Vagina (tissue), 2 donors: ENCODE measurements around the gene NOL4L. TPM values are rescaled to one million over a fixed set of nuclear protein-coding genes. Genes with fewer than 3 reads are reported as not detected.
"Not testable (repeated sequence)": the region's sequence is repeated elsewhere in the genome, so short reads cannot be mapped to it uniquely, and the experiment has no call there.

Source experiments
- DNase-seq, 2 donors: peaks; one replicate each; pipeline ENCODE4 v3.0.0-alpha.2; 2017; ENCODE audit errors: extremely low spot score in 2 of 2
- H3K27ac ChIP-seq: fragments of 200-600 bp; sonication (generic); one replicate; pipeline ENCODE4 v1.5.1; 2019
- H3K27me3 ChIP-seq: fragments of 200-600 bp; sonication (generic); one replicate; pipeline ENCODE4 v1.5.1; 2019
- H3K36me3 ChIP-seq, 2 donors: fragments of 200-600 bp; sonication (generic); one replicate each; pipeline ENCODE4 v1.5.1; 2017 to 2019
- H3K4me1 ChIP-seq: fragments of 200-600 bp; sonication (generic); one replicate; pipeline ENCODE4 v1.5.1; 2019
- H3K4me3 ChIP-seq, 2 donors: fragments of 200-600 bp; sonication (generic); 1 replicate in 1 of 2; 2 replicates in 1 of 2; pipeline ENCODE4 v1.5.1; 2016 to 2019
- H3K9me3 ChIP-seq: fragments of 200-600 bp; sonication (generic); one replicate; pipeline ENCODE4 v1.5.1; 2019
- POLR2A ChIP-seq, 2 donors: fragments of 450-650 bp; IDR thresholded peaks; one replicate each; pipeline ENCODE4 v1.6.1; 2017; ENCODE audit warnings: antibody characterized with exemption in 2 of 2, mild to moderate bottlenecking in 2 of 2, moderate library complexity in 2 of 2
- POLR2AphosphoS5 ChIP-seq, 2 donors: sonication (generic); formaldehyde crosslinking; IDR thresholded peaks; one replicate each; pipeline ENCODE4 v1.9.0; 2017; ENCODE audit warnings: antibody characterized with exemption in 2 of 2, mild to moderate bottlenecking in 2 of 2, low read depth in 1 of 2; ENCODE audit not compliant: insufficient read depth in 1 of 2
- intact Hi-C: fragments of 100-400 bp; cut with DNase I; formaldehyde crosslinking; loops from one replicate; pipeline ENCODE4 v1.15.1; 2023
- total RNA-seq: library from RNA; depleted of rRNA; stranded (reverse); fragments of >200 nt; gene quantifications from one replicate; pipeline ENCODE4 v1.2.3, GENCODE V29; 2016
- TF ChIP-seq, protein P1 (sequence below), 3 experiments: fragments of 450-650 bp in 2 of 3; fragments of 200-600 bp in 1 of 3; sonication (generic) in 1 of 3; IDR thresholded peaks; one replicate each; pipeline ENCODE4 v1.5.1; 2017 to 2019; ENCODE audit warnings: antibody characterized with exemption in 3 of 3, mild to moderate bottlenecking in 2 of 3, moderate library complexity in 2 of 3

The NOL4L gene
- total RNA-seq, 1 donor from 2014 or later = 17.9 TPM

DNA sequence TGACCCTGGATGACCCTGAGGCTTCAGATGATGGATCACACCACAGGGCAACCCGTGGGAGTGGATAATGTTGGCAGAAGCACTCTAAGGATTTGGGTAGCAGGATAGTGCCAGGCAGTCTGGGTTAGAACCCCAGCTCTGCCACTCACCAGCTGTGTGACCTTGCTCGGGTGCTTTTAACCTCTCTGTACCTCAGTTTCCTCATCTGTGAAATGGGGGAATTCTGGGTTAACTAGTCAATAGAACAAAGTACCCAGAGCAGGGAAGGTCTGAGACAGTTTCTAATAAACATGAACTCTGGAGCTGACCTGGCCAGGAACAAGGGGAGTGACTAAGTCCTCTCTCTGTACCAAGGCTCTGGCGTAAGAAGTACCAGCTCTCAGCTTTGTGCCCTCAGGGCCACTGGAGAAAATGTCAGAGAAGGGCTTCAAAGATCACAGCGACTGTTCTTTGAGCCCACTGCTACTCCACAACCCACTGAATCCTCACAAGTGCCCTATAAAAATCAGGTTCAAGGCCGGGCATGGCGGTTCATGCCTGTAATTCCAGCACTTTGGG lies 14.7 kb upstream of the NOL4L start:
- no peak overlapping the region for H3K4me3 ChIP-seq
- H3K9me3 ChIP-seq = no peaks in the 10 kb centered on the region
- intact Hi-C loops = no loop called here
- H3K27me3 ChIP-seq = no peaks in the 10 kb centered on the region
- H3K4me1 ChIP-seq = no peaks in the 10 kb centered on the region
- TF ChIP-seq, protein P1, sequence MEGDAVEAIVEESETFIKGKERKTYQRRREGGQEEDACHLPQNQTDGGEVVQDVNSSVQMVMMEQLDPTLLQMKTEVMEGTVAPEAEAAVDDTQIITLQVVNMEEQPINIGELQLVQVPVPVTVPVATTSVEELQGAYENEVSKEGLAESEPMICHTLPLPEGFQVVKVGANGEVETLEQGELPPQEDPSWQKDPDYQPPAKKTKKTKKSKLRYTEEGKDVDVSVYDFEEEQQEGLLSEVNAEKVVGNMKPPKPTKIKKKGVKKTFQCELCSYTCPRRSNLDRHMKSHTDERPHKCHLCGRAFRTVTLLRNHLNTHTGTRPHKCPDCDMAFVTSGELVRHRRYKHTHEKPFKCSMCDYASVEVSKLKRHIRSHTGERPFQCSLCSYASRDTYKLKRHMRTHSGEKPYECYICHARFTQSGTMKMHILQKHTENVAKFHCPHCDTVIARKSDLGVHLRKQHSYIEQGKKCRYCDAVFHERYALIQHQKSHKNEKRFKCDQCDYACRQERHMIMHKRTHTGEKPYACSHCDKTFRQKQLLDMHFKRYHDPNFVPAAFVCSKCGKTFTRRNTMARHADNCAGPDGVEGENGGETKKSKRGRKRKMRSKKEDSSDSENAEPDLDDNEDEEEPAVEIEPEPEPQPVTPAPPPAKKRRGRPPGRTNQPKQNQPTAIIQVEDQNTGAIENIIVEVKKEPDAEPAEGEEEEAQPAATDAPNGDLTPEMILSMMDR (IDR thresholded peaks at IDR 0.05) = no peak
- no peak for TF ChIP-seq POLR2AphosphoS5 (IDR thresholded peaks at IDR 0.05; ENCODE audit: insufficient read depth in 1 of 2, low read depth in 1 of 2)
- no peak for TF ChIP-seq POLR2A (IDR thresholded peaks at IDR 0.05)
- no peaks in the 10 kb centered on the region for H3K36me3 ChIP-seq
- no peak overlapping the region for H3K27ac ChIP-seq
- no peak for DNase-seq

DNA sequence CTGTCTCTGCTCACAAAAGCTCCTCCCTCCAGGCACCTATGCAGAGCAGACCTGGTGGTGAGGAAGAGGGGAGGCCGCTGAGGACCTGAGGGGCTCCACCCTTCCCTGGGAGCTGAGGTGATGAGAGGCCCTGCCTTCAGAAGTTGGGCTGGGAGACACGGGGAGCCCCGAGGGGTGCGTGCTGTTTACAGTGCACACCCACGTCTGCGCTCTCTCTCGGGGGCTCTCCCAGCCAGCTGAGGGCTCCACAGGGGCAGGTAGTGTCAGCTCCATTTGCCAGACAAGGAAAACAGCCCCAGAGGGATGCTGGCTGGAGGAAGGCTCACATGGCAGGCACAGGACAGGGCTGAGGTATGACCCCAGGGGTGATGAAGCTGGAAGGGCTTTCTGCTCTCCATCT lies 13.5 kb upstream of the NOL4L start:
- DNase-seq = no peak
- no peaks in the 10 kb centered on the region for H3K9me3 ChIP-seq
- no peak overlapping the region for H3K27ac ChIP-seq
- no peaks in the 10 kb centered on the region for H3K4me1 ChIP-seq
- no peaks in the 10 kb centered on the region for H3K27me3 ChIP-seq
- H3K36me3 ChIP-seq = no peaks in the 10 kb centered on the region
- H3K4me3 ChIP-seq = no peak overlapping the region
- intact Hi-C loops = no loop called here
- TF ChIP-seq POLR2AphosphoS5 (IDR thresholded peaks at IDR 0.05; ENCODE audit: insufficient read depth in 1 of 2, low read depth in 1 of 2) = no peak
- TF ChIP-seq, protein P1 (IDR thresholded peaks at IDR 0.05) = no peak
- TF ChIP-seq POLR2A (IDR thresholded peaks at IDR 0.05) = no peak

DNA sequence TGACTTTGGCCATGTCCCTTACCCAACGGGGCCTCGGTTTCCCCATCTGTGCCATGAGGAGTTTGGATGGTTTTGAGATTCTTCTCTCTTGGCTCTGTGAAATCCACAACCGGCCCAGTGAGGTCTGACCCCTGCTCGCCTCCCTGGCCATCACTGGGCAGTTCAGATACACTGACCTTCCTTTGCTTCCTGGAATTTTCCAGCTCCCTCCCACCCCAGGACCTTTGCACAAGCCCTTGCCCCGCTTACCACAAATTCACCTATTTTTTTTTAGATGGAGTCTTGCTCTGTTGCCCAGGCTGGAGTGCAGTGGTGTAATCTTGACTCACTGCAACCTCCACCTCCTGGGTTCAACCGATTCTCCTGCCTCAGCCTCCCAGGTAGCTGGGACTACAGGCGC lies 12.6 kb upstream of the NOL4L start:
- Histone ChIP-seq H3K9me3 (no peaks in the 10 kb centered on the region), H3K27me3 (no peaks in the 10 kb centered on the region), H3K4me3 (no peak overlapping the region), H3K4me1 (no peaks in the 10 kb centered on the region), H3K36me3 (no peaks in the 10 kb centered on the region), H3K27ac (no peak overlapping the region)
- no peak for DNase-seq
- no peak for TF ChIP-seq POLR2A (IDR thresholded peaks at IDR 0.05)
- TF ChIP-seq POLR2AphosphoS5 (IDR thresholded peaks at IDR 0.05; ENCODE audit: insufficient read depth in 1 of 2, low read depth in 1 of 2) = no peak
- TF ChIP-seq, protein P1 (IDR thresholded peaks at IDR 0.05) = no peak
- intact Hi-C loops = no loop called here

DNA sequence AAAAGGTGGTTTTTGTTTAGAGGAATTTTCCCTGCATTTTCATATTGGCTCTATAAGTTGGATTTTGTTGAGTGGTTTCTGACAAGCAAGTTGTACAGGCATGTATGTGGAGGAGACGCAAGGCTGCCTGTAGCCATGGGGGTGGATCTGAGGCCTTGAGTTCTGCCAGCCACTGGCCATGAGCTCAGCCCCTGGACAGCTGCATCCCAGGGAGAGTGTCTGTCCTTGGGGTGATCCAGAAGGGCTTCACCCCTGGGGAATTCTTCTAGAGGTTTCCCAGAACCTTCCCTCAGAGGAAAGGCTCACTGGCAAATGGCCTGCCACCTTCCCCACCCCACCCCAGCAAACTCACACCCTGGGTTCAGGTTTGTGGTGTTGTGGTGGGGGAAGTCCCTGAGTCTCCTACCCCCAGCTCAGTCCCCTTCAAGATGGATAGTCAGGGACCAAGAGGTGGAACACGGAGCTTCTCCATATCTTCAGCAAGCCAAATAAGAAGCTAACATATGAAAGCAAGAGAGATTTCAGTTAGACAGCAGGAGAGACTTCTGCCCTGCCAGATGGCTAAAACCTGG lies 11.6 kb upstream of the NOL4L start:
- Histone ChIP-seq H3K27ac (no peak overlapping the region), H3K9me3 (no peaks in the 10 kb centered on the region), H3K36me3 (no peaks in the 10 kb centered on the region), H3K4me3 (no peak overlapping the region), H3K4me1 (no peaks in the 10 kb centered on the region), H3K27me3 (no peaks in the 10 kb centered on the region)
- no peak for DNase-seq
- TF ChIP-seq, protein P1 (IDR thresholded peaks at IDR 0.05) = no peak
- TF ChIP-seq POLR2A (IDR thresholded peaks at IDR 0.05) (no peak), POLR2AphosphoS5 (IDR thresholded peaks at IDR 0.05; ENCODE audit: insufficient read depth in 1 of 2, low read depth in 1 of 2) (no peak)
- intact Hi-C loops = no loop called here

DNA sequence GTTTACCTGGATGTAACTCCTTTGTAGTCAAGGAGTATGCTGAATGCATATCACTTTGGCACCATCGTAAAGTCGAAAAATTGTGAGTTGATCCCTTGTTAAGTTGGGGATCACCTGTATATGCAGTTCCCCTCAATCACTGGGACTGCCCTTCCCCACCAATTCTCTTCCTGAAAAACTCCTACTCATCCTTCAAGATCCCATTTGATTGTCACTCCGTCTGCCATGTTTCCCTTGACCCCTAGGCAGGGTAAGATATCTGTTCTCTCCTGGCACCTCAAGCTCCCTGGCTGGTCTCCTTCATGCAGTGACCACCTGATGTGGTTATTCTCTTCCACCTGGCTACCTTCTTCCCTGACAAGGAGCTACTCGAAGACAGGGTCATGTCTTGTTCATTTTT lies 10.0 kb upstream of the NOL4L start:
- Histone ChIP-seq H3K36me3 (no peaks in the 10 kb centered on the region), H3K27me3 (no peaks in the 10 kb centered on the region), H3K4me1 (no peaks in the 10 kb centered on the region), H3K27ac (no peak overlapping the region), H3K4me3 (no peak overlapping the region), H3K9me3 (no peaks in the 10 kb centered on the region)
- TF ChIP-seq, protein P1 (IDR thresholded peaks at IDR 0.05) = no peak
- TF ChIP-seq POLR2AphosphoS5 (IDR thresholded peaks at IDR 0.05; ENCODE audit: insufficient read depth in 1 of 2, low read depth in 1 of 2) (no peak), POLR2A (IDR thresholded peaks at IDR 0.05) (no peak)
- intact Hi-C loops = no loop called here
- no peak for DNase-seq

DNA sequence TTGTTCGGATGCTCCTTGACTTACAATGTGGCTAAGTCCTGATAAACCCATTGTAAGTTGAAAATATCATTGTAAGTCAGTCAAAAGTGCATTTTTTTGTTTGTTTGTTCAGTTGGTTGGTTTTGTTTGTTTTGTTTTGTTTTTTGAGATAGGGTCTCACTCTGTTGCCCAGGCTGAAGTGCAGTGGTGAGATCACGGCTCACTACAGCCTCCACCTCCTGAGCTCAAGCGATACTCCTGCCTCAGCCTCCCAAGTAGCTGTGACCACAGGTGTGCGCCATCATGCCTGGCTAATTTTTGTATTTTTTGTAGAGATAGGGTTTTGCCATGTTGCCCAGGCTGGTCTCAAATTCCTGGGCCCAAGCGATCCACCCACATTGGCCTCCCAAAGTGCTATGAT lies 9.5 kb upstream of the NOL4L start:
- DNase-seq, H3K27me3 ChIP-seq, H3K36me3 ChIP-seq, H3K4me3 ChIP-seq, H3K27ac ChIP-seq, H3K9me3 ChIP-seq, intact Hi-C loops, H3K4me1 ChIP-seq: not testable (repeated sequence)
